Smooth muscle cell (in vitro differentiated cells): ENCODE results near the gene AKAP10. TPM values are rescaled to one million over a fixed set of nuclear protein-coding genes. Genes with fewer than 3 reads are reported as not detected.

Experiments
- DNase-seq: peaks from one replicate; lab custom pipeline; 2025; ENCODE audit not compliant: unreplicated experiment; lab: John Stamatoyannopoulos, UW
- H2AFZ ChIP-seq: fragments of 200-600 bp; sonication (generic); 2 replicates; pipeline ENCODE4 v1.6.0; 2016; ENCODE audit warnings: antibody characterized with exemption, low read depth, mild to moderate bottlenecking
- H3F3A ChIP-seq: fragments of 200-600 bp; sonication (generic); 2 replicates; pipeline ENCODE4 v1.6.0; 2017; ENCODE audit warnings: antibody characterized with exemption, low read depth
- H3K27ac ChIP-seq: fragments of 200-600 bp; sonication (generic); 2 replicates; pipeline ENCODE4 v1.5.1; 2016; ENCODE audit warnings: low read depth, mild to moderate bottlenecking
- H3K27me3 ChIP-seq: fragments of 200-600 bp; sonication (generic); 2 replicates; pipeline ENCODE4 v1.6.1; 2016; ENCODE audit warnings: low read depth, mild to moderate bottlenecking
- H3K36me3 ChIP-seq: fragments of 200-600 bp; sonication (generic); 2 replicates; pipeline ENCODE4 v1.5.1; 2016; ENCODE audit warnings: low read depth
- H3K4me1 ChIP-seq: fragments of 200-600 bp; sonication (generic); 2 replicates; pipeline ENCODE4 v1.5.1; 2016; ENCODE audit warnings: low read depth
- H3K4me2 ChIP-seq: fragments of 200-600 bp; sonication (generic); 2 replicates; pipeline ENCODE4 v1.6.0; 2016; ENCODE audit warnings: mild to moderate bottlenecking
- H3K4me3 ChIP-seq: fragments of 200-600 bp; sonication (generic); 2 replicates; pipeline ENCODE4 v1.5.1; 2016; ENCODE audit warnings: mild to moderate bottlenecking
- H3K79me2 ChIP-seq: fragments of 200-600 bp; sonication (generic); 2 replicates; pipeline ENCODE4 v1.6.0; 2016; ENCODE audit warnings: low read depth, mild to moderate bottlenecking
- H3K9ac ChIP-seq: fragments of 200-600 bp; sonication (generic); 2 replicates; pipeline ENCODE4 v1.6.0; 2016; ENCODE audit warnings: low read depth
- H3K9me3 ChIP-seq: fragments of 200-600 bp; sonication (generic); replicated peaks from 2 replicates; pipeline ENCODE4 v1.5.1; 2016; ENCODE audit warnings: low read depth
- H4K20me1 ChIP-seq: fragments of 200-600 bp; sonication (generic); 2 replicates; pipeline ENCODE4 v1.6.0; 2016; ENCODE audit warnings: low read depth
- WGBS: methylation state at CpG from one replicate; pipeline ENCODE4 v1.1.7; 2016; ENCODE audit warnings: low lambda C conversion rate; 5-methylcytosine and 5-hydroxymethylcytosine counted together
- polyA plus RNA-seq: library from polyadenylated mRNA; unstranded; fragments of >200 nt; fragmentation: Nextera tagmentation; extraction: Ambion mirVana; gene quantifications from 2 replicates; pipeline ENCODE4 v1.2.1, GENCODE V29; 2016
- small RNA-seq: library from RNA; depleted of rRNA; stranded (forward); fragments of <200 nt; gene quantifications from one replicate; pipeline ENCODE3, GENCODE V24; 2014
- total RNA-seq: library from RNA; depleted of rRNA; stranded (reverse); fragments of >200 nt; gene quantifications from 2 replicates; pipeline ENCODE4 v1.2.3, GENCODE V29; 2014
- TF ChIP-seq, protein P1 (sequence below): fragments of 200-600 bp; sonication (generic); IDR thresholded peaks from 2 replicates; pipeline ENCODE4 v1.5.1; 2017; ENCODE audit warnings: borderline replicate concordance, mild to moderate bottlenecking, antibody characterized with exemption; ENCODE audit not compliant: insufficient read depth, poor library complexity, severe bottlenecking

AKAP10 gene
- total and polyA plus RNA-seq, 2 experiments from 2014 or later = 23.7 to 28.4 TPM

DNA sequence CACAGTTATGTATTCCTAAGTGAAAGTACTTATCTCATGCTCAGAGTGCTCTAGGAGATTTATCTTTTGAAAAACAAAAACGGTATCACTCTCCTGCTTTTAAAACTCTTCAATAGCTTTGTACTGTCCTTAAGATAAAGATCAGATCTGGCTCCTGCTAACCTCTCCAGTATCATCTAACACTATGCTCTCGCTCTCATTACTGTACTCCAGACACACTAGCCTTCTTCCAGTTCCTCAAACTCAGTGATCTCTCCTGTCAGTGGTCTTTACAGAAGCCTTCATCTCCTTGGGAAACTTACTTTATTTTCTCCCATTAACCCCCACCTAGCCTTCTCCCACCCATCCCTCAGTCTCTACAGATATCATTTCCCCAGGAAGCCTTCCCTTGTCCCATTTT is 120.0 kb downstream of the AKAP10 start:
- H3K36me3 ChIP-seq = no peaks in the 10 kb centered on the region
- no peak overlapping the region for H3K4me3 ChIP-seq
- WGBS = 73% methylated on average over 2 of the region's 2 CpGs
- no peaks in the 10 kb centered on the region for H4K20me1 ChIP-seq
- no peak overlapping the region for H2AFZ ChIP-seq
- no peaks in the 10 kb centered on the region for H3F3A ChIP-seq
- no peak for DNase-seq
- no peak overlapping the region for H3K9ac ChIP-seq
- no peak overlapping the region for H3K4me2 ChIP-seq
- H3K27ac ChIP-seq = no peak overlapping the region
- TF ChIP-seq, protein P1, sequence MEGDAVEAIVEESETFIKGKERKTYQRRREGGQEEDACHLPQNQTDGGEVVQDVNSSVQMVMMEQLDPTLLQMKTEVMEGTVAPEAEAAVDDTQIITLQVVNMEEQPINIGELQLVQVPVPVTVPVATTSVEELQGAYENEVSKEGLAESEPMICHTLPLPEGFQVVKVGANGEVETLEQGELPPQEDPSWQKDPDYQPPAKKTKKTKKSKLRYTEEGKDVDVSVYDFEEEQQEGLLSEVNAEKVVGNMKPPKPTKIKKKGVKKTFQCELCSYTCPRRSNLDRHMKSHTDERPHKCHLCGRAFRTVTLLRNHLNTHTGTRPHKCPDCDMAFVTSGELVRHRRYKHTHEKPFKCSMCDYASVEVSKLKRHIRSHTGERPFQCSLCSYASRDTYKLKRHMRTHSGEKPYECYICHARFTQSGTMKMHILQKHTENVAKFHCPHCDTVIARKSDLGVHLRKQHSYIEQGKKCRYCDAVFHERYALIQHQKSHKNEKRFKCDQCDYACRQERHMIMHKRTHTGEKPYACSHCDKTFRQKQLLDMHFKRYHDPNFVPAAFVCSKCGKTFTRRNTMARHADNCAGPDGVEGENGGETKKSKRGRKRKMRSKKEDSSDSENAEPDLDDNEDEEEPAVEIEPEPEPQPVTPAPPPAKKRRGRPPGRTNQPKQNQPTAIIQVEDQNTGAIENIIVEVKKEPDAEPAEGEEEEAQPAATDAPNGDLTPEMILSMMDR = no peak
- no peaks in the 10 kb centered on the region for H3K79me2 ChIP-seq
- H3K4me1 ChIP-seq = no peaks in the 10 kb centered on the region
- H3K27me3 ChIP-seq = no peaks in the 10 kb centered on the region
- no peaks in the 10 kb centered on the region for H3K9me3 ChIP-seq

Small RNA genes within 50 kb of the gene (small RNA-seq; reads per million reads assigned to genes)
- gene AC015726.2 = not detected

Other genes with a start within 250 kb of the AKAP10 start
- 0.18 TPM in 1 of 2 replicates, not detected in the other for gene ALDH3A1, start 229.5 kb downstream of the AKAP10 start, total RNA-seq
- gene ALDH3A1, start 229.5 kb downstream of the AKAP10 start, polyA plus RNA-seq = not detected in 2 replicates
- 15.6 and 24.0 TPM in 2 replicates for gene ULK2, start 109.9 kb downstream of the AKAP10 start, total RNA-seq
- gene ULK2, start 109.9 kb downstream of the AKAP10 start, polyA plus RNA-seq = 9.7 and 10.3 TPM in 2 replicates
- 72.0 and 96.0 TPM in 2 replicates for gene SPECC1, start 31.5 kb upstream of the AKAP10 start, total RNA-seq
- gene SPECC1, start 31.5 kb upstream of the AKAP10 start, polyA plus RNA-seq = 20.0 and 31.3 TPM in 2 replicates